CD4-positive, alpha-beta T cell (primary cell): ENCODE data around the gene TUBB2B. TPM values are rescaled to one million over a fixed set of nuclear protein-coding genes. Genes with fewer than 3 reads are reported as not detected.

Experiments
- ATAC-seq: fragments of 200-7000 bp; cut with Tn5 transposase; one replicate; pipeline ENCODE4 v1.10.0; 2022; ENCODE audit warnings: mild to moderate bottlenecking; ENCODE audit not compliant: poor library complexity
- CTCF ChIA-PET: fragments of 350-600 bp; sonication (Branson Sonifier 250); formaldehyde crosslinking; loops from one replicate; lab custom pipeline; 2021; ENCODE audit warnings: antibody characterized with exemption, inconsistent platforms; lab: Charles Lee
- POLR2A ChIA-PET: fragments of 350-600 bp; sonication (Branson Sonifier 250); formaldehyde crosslinking; loops from one replicate; lab custom pipeline; 2021; ENCODE audit warnings: antibody characterized with exemption, inconsistent platforms; lab: Charles Lee
- DNase-seq, 14 experiments: peaks; one replicate each; pipeline ENCODE4 v3.0.0-alpha.2; 2013 to 2020; ENCODE audit warnings: mixed read lengths in 2 of 14
- H3K27ac ChIP-seq, 2 donors: one replicate each; pipeline versions ENCODE4 v1.5.1 to v1.7.0; 2013; ENCODE audit warnings: low read length in 2 of 2, low read depth in 1 of 2, mild to moderate bottlenecking in 1 of 2
- H3K27me3 ChIP-seq, 2 experiments: 1 replicate in 1 of 2; 2 replicates in 1 of 2; pipeline versions ENCODE4 v1.6.1 to v1.7.0; 2013; ENCODE audit warnings: low read length in 2 of 2, control low read depth in 1 of 2, mild to moderate bottlenecking in 1 of 2, moderate library complexity in 1 of 2; ENCODE audit not compliant: insufficient read depth in 2 of 2, control insufficient read depth in 1 of 2
- H3K36me3 ChIP-seq: one replicate; pipeline ENCODE4 v1.6.1; 2013; ENCODE audit warnings: low read length, control low read depth; ENCODE audit not compliant: insufficient read depth
- H3K4me1 ChIP-seq: one replicate; pipeline ENCODE4 v1.6.1; 2013; ENCODE audit warnings: low read length, control low read depth; ENCODE audit not compliant: insufficient read depth
- H3K4me3 ChIP-seq: one replicate; pipeline ENCODE4 v1.5.1; 2013; ENCODE audit warnings: mild to moderate bottlenecking, low read length, moderate library complexity
- H3K9me3 ChIP-seq, 2 experiments: 1 replicate in 1 of 2; 2 replicates in 1 of 2; pipeline versions ENCODE4 v1.6.1 to v1.7.0; 2013; ENCODE audit warnings: low read length in 2 of 2, mild to moderate bottlenecking in 2 of 2, control low read depth in 1 of 2, moderate library complexity in 1 of 2; ENCODE audit not compliant: control insufficient read depth in 1 of 2, insufficient read depth in 1 of 2
- H3K27ac Mint-ChIP-seq: one replicate; pipeline ENCODE4 v1.8.0; 2020; ENCODE audit warnings: mixed read lengths
- H3K27me3 Mint-ChIP-seq: one replicate; pipeline ENCODE4 v1.8.0; 2021; ENCODE audit warnings: mixed read lengths
- H3K36me3 Mint-ChIP-seq: one replicate; pipeline ENCODE4 v1.8.0; 2021; ENCODE audit warnings: low read depth, mixed read lengths
- H3K4me1 Mint-ChIP-seq: one replicate; pipeline ENCODE4 v1.8.0; 2021; ENCODE audit warnings: low read depth, mixed read lengths
- H3K4me3 Mint-ChIP-seq: one replicate; pipeline ENCODE4 v1.8.0; 2020; ENCODE audit warnings: mild to moderate bottlenecking, mixed read lengths
- H3K9me3 Mint-ChIP-seq: one replicate; pipeline ENCODE4 v1.8.0; 2020; ENCODE audit warnings: mixed read lengths
- intact Hi-C, 2 experiments: fragments of 100-400 bp; cut with DNase I in 1 of 2; cut with micrococcal nuclease in 1 of 2; formaldehyde crosslinking; loops; one replicate each; pipeline versions ENCODE4 v1.15.1 to v1.9.0; 2023 to 2025; cut with DNase I, micrococcal nuclease
- total RNA-seq, 174 experiments: library from RNA in 2 of 174; stranded (reverse) in 2 of 174; gene quantifications; one replicate each; pipeline ENCODE4 v1.2.3 and lab custom pipeline; 2021 to 2026
- TF ChIP-seq, protein P1 (sequence below): fragments of 200-600 bp; IDR thresholded peaks from one replicate; pipeline ENCODE4 v1.8.0; 2022; ENCODE audit warnings: antibody characterized with exemption, mild to moderate bottlenecking

The TUBB2B gene
- total RNA-seq, 2 experiments from 2014 or later: not detected

GRCh38 chr6:3253597-3253961 is 26.1 kb upstream of the TUBB2B start:
- H3K4me1 Mint-ChIP-seq: peaks cover 14% of the 10 kb centered on the region
- no peaks in the 10 kb centered on the region for H3K36me3 Mint-ChIP-seq
- intact Hi-C loops: no loop called here
- no peaks in the 10 kb centered on the region for H3K36me3 ChIP-seq
- TF ChIP-seq, protein P1, sequence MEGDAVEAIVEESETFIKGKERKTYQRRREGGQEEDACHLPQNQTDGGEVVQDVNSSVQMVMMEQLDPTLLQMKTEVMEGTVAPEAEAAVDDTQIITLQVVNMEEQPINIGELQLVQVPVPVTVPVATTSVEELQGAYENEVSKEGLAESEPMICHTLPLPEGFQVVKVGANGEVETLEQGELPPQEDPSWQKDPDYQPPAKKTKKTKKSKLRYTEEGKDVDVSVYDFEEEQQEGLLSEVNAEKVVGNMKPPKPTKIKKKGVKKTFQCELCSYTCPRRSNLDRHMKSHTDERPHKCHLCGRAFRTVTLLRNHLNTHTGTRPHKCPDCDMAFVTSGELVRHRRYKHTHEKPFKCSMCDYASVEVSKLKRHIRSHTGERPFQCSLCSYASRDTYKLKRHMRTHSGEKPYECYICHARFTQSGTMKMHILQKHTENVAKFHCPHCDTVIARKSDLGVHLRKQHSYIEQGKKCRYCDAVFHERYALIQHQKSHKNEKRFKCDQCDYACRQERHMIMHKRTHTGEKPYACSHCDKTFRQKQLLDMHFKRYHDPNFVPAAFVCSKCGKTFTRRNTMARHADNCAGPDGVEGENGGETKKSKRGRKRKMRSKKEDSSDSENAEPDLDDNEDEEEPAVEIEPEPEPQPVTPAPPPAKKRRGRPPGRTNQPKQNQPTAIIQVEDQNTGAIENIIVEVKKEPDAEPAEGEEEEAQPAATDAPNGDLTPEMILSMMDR: no peak
- DNase-seq (no peak), ATAC-seq (no peak)
- no peak overlapping the region for H3K4me3 ChIP-seq
- POLR2A ChIA-PET: no interaction called here
- peaks cover 17% of the 10 kb centered on the region for H3K4me1 ChIP-seq
- no peaks in the 10 kb centered on the region for H3K9me3 Mint-ChIP-seq
- peaks cover 4 to 12% of the 10 kb centered on the region in 2 experiments for H3K27me3 ChIP-seq
- peaks cover 24% of the 10 kb centered on the region for H3K27me3 Mint-ChIP-seq
- no peak overlapping the region for H3K27ac ChIP-seq
- CTCF ChIA-PET: no interaction called here
- no peak overlapping the region for H3K27ac Mint-ChIP-seq
- peaks cover 0 to 5% of the 10 kb centered on the region in 2 experiments for H3K9me3 ChIP-seq
- no peak overlapping the region for H3K4me3 Mint-ChIP-seq

DNA sequence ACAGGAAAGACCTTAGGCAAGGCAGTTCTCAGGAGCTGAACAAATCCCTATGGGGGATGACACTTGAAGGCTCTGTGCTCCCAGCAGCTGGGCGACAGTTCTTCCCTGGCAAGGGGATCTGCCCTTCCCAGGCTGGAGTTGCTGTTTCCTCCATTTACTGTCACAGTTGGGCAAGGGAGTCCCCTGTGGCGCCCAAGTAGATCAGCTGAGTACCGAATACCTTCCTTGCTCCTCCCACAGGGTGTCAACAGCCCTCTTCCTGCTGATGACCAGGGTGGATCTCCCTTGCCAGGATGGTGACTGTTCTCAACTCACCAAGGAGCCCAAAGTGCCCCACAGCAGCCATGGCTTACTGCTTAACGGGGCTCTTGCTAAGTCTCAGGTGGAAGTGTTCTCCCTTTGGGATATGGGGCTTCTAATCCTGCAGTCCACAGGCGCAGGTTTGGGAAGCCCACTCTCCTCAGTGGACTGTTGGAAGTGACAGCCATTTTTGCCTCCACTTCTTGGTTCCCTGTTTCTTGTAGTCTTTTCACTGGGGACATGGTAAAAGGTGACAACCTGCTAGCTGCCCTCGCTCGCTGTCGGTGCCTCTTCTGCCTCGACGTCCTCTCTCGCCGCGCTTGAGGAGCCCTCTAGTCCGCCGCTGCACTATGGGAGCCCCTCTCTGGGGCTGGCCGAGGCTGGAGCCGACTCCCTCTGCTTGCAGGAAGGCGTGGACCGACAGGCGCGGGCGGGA is 25.6 kb upstream of the TUBB2B start:
- no peak overlapping the region for H3K4me3 ChIP-seq
- ATAC-seq: no peak
- H3K36me3 Mint-ChIP-seq: no peaks in the 10 kb centered on the region
- H3K4me3 Mint-ChIP-seq: no peak overlapping the region
- H3K36me3 ChIP-seq: no peaks in the 10 kb centered on the region
- H3K27ac Mint-ChIP-seq: no peak overlapping the region
- H3K4me1 Mint-ChIP-seq: peaks cover 14% of the 10 kb centered on the region
- intact Hi-C loops: no loop called here
- no peak for DNase-seq
- peaks cover 30% of the 10 kb centered on the region for H3K27me3 Mint-ChIP-seq
- peaks cover 4 to 18% of the 10 kb centered on the region in 2 experiments for H3K27me3 ChIP-seq
- peaks cover 0 to 5% of the 10 kb centered on the region in 2 experiments for H3K9me3 ChIP-seq
- ChIA-PET CTCF (interaction anchor here (2.5 kb wide), 1 partner anchor 91 kb away, joined by 9 read pairs; no protein-coding TSS in a partner anchor), POLR2A (no interaction called here)
- H3K9me3 Mint-ChIP-seq: no peaks in the 10 kb centered on the region
- H3K27ac ChIP-seq: no peak overlapping the region
- H3K4me1 ChIP-seq: peaks cover 12% of the 10 kb centered on the region
- TF ChIP-seq, protein P1: no peak

DNA sequence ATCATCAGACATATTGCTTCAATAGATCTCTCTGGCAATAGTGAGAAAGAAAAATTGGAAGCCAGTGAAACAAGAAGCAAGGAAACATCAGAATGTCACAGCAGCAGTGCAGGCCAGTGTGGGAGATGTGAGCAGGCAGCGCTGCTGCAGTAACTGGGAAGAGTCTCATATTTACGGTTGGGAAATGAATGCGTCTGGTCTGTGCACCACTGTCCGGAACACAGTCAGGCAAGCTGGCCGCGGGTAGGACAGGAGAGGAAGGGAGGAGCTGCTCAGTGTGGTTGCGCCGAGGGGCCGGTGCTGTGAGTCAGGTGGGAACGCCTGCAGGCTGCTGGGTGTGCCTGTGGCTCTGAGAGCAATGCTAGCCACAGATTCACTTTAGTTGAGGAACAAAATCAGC is 24.9 kb upstream of the TUBB2B start:
- H3K4me3 Mint-ChIP-seq: no peak overlapping the region
- peaks cover 36% of the 10 kb centered on the region for H3K27me3 Mint-ChIP-seq
- H3K36me3 ChIP-seq: no peaks in the 10 kb centered on the region
- H3K27me3 ChIP-seq: peaks cover 4 to 24% of the 10 kb centered on the region in 2 experiments
- H3K27ac ChIP-seq: no peak overlapping the region
- H3K36me3 Mint-ChIP-seq: no peaks in the 10 kb centered on the region
- peaks cover 14% of the 10 kb centered on the region for H3K4me1 Mint-ChIP-seq
- ATAC-seq: no peak
- no peak overlapping the region for H3K4me3 ChIP-seq
- DNase-seq: no peak
- H3K27ac Mint-ChIP-seq: no peak overlapping the region
- no peaks in the 10 kb centered on the region for H3K9me3 Mint-ChIP-seq
- TF ChIP-seq, protein P1: no peak
- CTCF ChIA-PET: interaction anchor here (1.0 to 2.5 kb wide), 10 partner anchors 10 to 769 kb away, joined by 3 to 23 read pairs (median 7); partner anchors contain the start of gene TUBB2A
- POLR2A ChIA-PET: interaction anchor here (1.2 kb wide), 1 partner anchor 23 kb away, joined by 5 read pairs; no protein-coding TSS in a partner anchor
- H3K4me1 ChIP-seq: peaks cover 11% of the 10 kb centered on the region
- intact Hi-C loops: no loop called here
- peaks cover 0 to 5% of the 10 kb centered on the region in 2 experiments for H3K9me3 ChIP-seq
